Suprapubic skin (tissue), 4 donors: ENCODE data around the gene TMEM131L. TPM values are rescaled to one million over a fixed set of nuclear protein-coding genes. Genes with fewer than 3 reads are reported as not detected.

ENCODE experiments used
- DNase-seq, 2 donors: peaks; one replicate each; pipeline ENCODE4 v3.0.0-alpha.2; 2019; ENCODE audit warnings: low spot score in 2 of 2
- H3K27ac ChIP-seq: fragments of 200-600 bp; sonication (generic); one replicate; pipeline ENCODE4 v1.5.1; 2019
- H3K27me3 ChIP-seq: fragments of 200-600 bp; sonication (generic); one replicate; pipeline ENCODE4 v1.5.1; 2019
- H3K36me3 ChIP-seq: fragments of 200-600 bp; sonication (generic); one replicate; pipeline ENCODE4 v1.5.1; 2019
- H3K4me1 ChIP-seq: fragments of 200-600 bp; sonication (generic); one replicate; pipeline ENCODE4 v1.5.1; 2019
- H3K4me3 ChIP-seq: fragments of 200-600 bp; sonication (generic); one replicate; pipeline ENCODE4 v1.5.1; 2019; ENCODE audit warnings: mild to moderate bottlenecking
- H3K9me3 ChIP-seq: fragments of 200-600 bp; sonication (generic); one replicate; pipeline ENCODE4 v1.5.1; 2019
- EP300 ChIP-seq: sonication (generic); formaldehyde crosslinking; IDR thresholded peaks from one replicate; pipeline ENCODE4 v1.6.1; 2017; ENCODE audit warnings: antibody characterized with exemption
- POLR2A ChIP-seq, 2 donors: fragments of 450-650 bp; IDR thresholded peaks; one replicate each; pipeline ENCODE4 v1.6.1; 2017; ENCODE audit warnings: antibody characterized with exemption in 2 of 2, mild to moderate bottlenecking in 2 of 2, moderate library complexity in 2 of 2
- POLR2AphosphoS5 ChIP-seq, 3 donors: sonication (generic); formaldehyde crosslinking; IDR thresholded peaks; one replicate each; pipeline ENCODE4 v1.6.1; 2017; ENCODE audit warnings: antibody characterized with exemption in 3 of 3
- WGBS: methylation state at CpG from one replicate; pipeline ENCODE4 v1.1.5; 2018; 5-methylcytosine and 5-hydroxymethylcytosine counted together
- total RNA-seq, 4 donors: library from RNA; depleted of rRNA; stranded (reverse); fragments of >200 nt; gene quantifications; one replicate each; pipeline ENCODE4 v1.1.0, GENCODE V29; 2016
- TF ChIP-seq, protein P1 (sequence below), 2 donors: fragments of 200-600 bp in 1 of 2; fragments of 450-650 bp in 1 of 2; sonication (generic) in 1 of 2; IDR thresholded peaks; one replicate each; pipeline ENCODE4 v1.5.1; 2016 to 2019; ENCODE audit warnings: antibody characterized with exemption in 2 of 2, mild to moderate bottlenecking in 1 of 2, moderate library complexity in 1 of 2

TMEM131L gene
- total RNA-seq, 4 donors from 2014 or later, result 13.5 to 25.0 (median 17.2) TPM

DNA sequence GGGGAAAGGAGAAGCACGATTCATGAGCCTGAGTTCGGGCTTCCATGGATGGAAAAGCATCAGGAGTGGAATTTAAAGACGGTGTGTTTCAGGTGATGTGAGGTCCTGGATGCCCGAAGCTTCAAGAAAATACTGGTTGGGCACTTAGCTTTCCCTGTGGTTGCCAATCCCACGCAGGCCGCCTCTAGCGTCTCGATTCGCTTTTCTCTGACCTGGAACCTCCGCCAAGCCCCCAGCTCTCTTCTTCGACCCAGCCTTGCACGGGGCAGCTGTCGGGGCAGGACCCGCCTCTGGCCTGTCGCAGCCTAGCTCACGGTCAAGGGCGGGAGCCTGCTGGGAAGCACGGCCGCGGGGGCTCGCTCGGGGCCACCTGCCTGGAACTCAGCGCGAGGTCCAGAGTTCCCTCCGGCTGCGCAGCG, 217.6 kb downstream of the TMEM131L start:
- TF ChIP-seq, protein P1, sequence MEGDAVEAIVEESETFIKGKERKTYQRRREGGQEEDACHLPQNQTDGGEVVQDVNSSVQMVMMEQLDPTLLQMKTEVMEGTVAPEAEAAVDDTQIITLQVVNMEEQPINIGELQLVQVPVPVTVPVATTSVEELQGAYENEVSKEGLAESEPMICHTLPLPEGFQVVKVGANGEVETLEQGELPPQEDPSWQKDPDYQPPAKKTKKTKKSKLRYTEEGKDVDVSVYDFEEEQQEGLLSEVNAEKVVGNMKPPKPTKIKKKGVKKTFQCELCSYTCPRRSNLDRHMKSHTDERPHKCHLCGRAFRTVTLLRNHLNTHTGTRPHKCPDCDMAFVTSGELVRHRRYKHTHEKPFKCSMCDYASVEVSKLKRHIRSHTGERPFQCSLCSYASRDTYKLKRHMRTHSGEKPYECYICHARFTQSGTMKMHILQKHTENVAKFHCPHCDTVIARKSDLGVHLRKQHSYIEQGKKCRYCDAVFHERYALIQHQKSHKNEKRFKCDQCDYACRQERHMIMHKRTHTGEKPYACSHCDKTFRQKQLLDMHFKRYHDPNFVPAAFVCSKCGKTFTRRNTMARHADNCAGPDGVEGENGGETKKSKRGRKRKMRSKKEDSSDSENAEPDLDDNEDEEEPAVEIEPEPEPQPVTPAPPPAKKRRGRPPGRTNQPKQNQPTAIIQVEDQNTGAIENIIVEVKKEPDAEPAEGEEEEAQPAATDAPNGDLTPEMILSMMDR (IDR thresholded peaks at IDR 0.05), result no peak
- TF ChIP-seq POLR2AphosphoS5 (IDR thresholded peaks at IDR 0.05), result no peak
- no peak for TF ChIP-seq EP300
- TF ChIP-seq POLR2A (IDR thresholded peaks at IDR 0.05), result no peak
- Histone ChIP-seq H3K4me1 (peaks cover 17% of the 10 kb centered on the region), H3K36me3 (peaks cover 9% of the 10 kb centered on the region), H3K4me3 (peak overlapping the region; percentile 66), H3K27ac (peak overlapping the region; percentile 30), H3K27me3 (no peaks in the 10 kb centered on the region), H3K9me3 (peaks cover 6% of the 10 kb centered on the region)
- no peak for DNase-seq
- WGBS, result 30% methylated on average over 11 of the region's 27 CpGs

GRCh38 chr4:153684182-153684970, 218.2 kb downstream of the TMEM131L start, which contains the start of gene TLR2:
Gene TLR2 (plus strand): TSS chr4:153684280. CDS start chr4:153702908, 18,628 bp downstream.
- Histone ChIP-seq H3K27ac (peak within 1 kb of the TSS; percentile 30), H3K4me1 (peaks cover 17% of the 10 kb centered on the region), H3K4me3 (peak within 1 kb of the TSS; percentile 66), H3K27me3 (no peaks in the 10 kb centered on the region), H3K9me3 (peaks cover 6% of the 10 kb centered on the region), H3K36me3 (peaks cover 11% of the 10 kb centered on the region)
- TF ChIP-seq POLR2AphosphoS5 (IDR thresholded peaks at IDR 0.05) (no peak), EP300 (no peak)
- 0% methylated on average over 4 of the region's 75 CpGs for WGBS
- peak; percentile 82 to 90 for DNase-seq

GRCh38 chr4:153684971-153685371, 218.8 kb downstream of the TMEM131L start:
- Histone ChIP-seq H3K36me3 (peaks cover 11% of the 10 kb centered on the region), H3K27me3 (no peaks in the 10 kb centered on the region), H3K4me3 (peak overlapping the region; percentile 66), H3K27ac (no peak overlapping the region), H3K9me3 (peaks cover 6% of the 10 kb centered on the region), H3K4me1 (peaks cover 17% of the 10 kb centered on the region)
- WGBS, result 10% methylated on average over 9 of the region's 9 CpGs
- TF ChIP-seq, protein P1 (IDR thresholded peaks at IDR 0.05), result no peak
- no peak for TF ChIP-seq POLR2A (IDR thresholded peaks at IDR 0.05)
- no peak for TF ChIP-seq POLR2AphosphoS5 (IDR thresholded peaks at IDR 0.05)
- no peak for TF ChIP-seq EP300
- no peak for DNase-seq

Other genes starting within 250 kb of the TMEM131L start
- not detected for gene MND1, start 121.7 kb upstream of the TMEM131L start, total RNA-seq
- 10 to 100 TPM in 2 of 4 donors, 1 to 10 TPM in 2; 8.4 to 13.1 (median 10.1) TPM for gene TLR2, start 217.9 kb downstream of the TMEM131L start, total RNA-seq